HG03280 (cell line): ENCODE results near the gene CNTNAP1.

ENCODE experiments used
- ATAC-seq: cut with Tn5 transposase; IDR thresholded peaks from one replicate; pipeline ENCODE4 v1.9.1; 2021; ENCODE audit warnings: mild to moderate bottlenecking, moderate library complexity; ENCODE audit not compliant: unreplicated experiment

Gene CNTNAP1

GRCh38 chr17:42683407-42684034 is 1.2 kb downstream of the CNTNAP1 start:
- no peak for ATAC-seq

- no peak for ATAC-seq
These were observed 2.7 kb downstream of the CNTNAP1 start for GRCh38 chr17:42684929-42685556.

- ATAC-seq: no peak
These were observed 3.5 kb downstream of the CNTNAP1 start for GRCh38 chr17:42685831-42686230.

DNA sequence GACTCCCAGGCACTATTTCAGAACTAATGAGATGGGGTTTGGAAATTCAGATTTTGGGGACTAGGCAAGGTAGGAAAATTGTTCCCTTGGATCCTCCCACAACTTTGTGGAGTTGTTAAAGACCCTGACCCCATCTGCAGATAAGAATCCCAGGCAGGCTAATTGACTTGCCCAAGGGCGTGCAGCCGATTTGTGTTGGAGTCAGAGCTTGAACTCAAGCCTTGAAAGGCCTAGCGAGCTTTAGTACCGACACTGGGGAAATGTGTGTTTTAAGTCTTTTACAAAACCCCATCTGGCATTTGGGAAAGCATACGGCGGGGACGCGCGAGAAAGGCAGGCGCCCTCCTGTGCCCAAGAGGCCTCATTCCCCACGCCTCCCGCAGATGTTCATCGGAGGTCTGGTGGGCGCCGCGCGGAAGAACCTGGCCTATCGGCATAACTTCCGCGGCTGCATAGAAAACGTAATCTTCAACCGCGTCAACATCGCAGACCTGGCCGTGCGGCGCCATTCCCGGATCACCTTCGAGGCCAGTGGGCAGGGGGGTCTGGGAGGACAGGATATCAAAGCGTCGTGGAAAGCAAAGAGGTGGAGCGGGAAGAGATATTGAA is 4.3 kb downstream of the CNTNAP1 start:
- no peak for ATAC-seq

DNA sequence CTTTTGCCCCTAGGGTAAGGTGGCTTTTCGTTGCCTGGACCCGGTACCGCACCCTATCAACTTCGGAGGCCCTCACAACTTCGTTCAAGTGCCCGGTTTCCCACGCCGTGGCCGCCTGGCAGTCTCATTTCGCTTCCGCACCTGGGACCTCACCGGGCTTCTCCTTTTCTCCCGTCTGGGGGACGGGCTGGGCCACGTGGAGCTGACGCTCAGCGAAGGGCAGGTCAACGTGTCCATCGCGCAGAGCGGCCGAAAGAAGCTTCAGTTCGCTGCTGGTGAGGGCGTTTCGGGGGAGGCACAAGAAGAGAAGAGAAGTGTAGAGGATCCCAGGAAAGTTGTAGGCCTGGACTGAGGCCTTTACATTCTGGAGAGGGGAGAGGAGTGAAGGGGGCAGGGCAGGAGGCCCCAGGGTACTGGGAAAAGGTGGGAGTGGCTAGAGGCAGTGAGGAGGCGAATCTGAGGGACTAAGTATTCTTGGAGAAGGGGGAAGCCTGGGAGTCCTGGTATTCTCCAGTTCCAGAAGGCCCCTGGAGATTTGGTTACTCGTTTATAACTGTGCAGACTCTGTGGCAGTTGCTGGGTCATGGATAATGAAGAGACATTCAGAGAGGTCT is 5.5 kb downstream of the CNTNAP1 start:
- ATAC-seq: no peak

DNA sequence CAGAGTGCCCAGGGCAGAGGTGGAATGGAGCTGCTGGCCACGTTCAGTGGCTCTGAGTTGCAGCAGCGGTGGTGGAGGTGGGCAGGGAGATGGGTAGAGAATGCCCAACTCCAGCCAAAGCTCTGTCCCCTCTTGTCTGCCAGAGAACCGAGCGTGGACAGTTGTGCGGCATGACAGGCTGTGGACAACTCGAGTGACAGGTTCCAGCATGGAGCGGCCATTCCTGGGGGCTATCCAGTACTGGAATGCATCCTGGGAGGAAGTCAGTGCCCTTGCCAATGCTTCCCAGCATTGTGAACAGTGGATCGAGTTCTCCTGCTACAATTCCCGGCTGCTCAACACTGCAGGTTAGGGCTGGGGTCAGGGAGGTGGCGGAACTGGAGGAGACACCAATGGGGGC is 8.3 kb downstream of the CNTNAP1 start:
- no peak for ATAC-seq

- ATAC-seq: no peak
These were observed 8.8 kb downstream of the CNTNAP1 start for GRCh38 chr17:42691021-42691545.

GRCh38 chr17:42692489-42692888 is 10.2 kb downstream of the CNTNAP1 start:
- no peak for ATAC-seq

- no peak for ATAC-seq
These were observed 12.2 kb downstream of the CNTNAP1 start for GRCh38 chr17:42694524-42694923.

DNA sequence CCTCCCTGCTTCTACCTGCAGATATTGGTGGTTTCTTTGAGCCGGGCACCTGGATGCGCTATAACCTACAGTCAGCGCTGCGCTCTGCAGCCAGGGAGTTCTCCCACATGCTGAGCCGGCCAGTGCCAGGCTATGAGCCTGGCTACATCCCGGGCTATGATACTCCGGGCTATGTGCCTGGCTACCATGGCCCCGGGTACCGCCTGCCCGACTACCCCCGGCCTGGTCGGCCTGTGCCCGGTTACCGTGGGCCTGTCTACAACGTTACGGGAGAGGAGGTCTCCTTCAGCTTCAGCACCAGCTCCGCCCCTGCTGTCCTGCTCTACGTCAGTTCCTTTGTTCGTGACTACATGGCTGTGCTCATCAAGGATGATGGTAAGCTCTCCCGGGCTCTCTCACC is 13.2 kb downstream of the CNTNAP1 start:
- ATAC-seq: no peak

- no peak for ATAC-seq
These were observed 14.9 kb downstream of the CNTNAP1 start for GRCh38 chr17:42697108-42697811.

DNA sequence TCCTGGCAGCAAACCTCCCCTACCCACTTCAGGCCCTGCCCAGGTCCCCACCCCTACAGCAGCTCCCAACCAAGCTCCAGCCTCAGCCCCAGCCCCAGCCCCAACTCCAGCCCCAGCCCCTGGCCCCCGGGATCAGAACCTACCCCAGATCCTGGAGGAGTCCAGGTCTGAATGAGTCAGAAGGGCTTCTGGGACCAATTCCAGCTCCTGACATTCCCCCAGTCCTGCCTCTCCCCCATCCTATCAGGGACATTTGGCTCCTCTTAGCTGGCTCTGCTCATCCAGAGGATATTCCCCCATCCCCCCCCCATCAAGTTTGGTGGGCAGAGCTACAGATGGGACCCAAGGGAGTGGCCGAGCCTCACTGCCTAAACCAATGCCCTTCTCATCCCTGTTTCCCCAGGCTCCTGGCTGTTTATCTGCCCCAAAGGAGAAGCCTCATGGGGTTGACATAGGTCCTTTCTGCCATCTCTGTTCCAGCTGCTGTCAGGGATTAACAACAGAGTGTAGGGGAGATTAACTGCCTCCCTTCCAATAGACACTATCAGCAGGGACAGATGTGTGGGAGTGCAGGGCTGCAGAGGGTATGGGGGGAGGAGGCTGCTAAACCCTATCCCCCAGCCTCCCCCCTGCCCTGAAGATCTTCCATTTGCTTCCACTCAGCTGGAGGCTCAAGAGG is 16.5 kb downstream of the CNTNAP1 start:
- ATAC-seq: no peak

DNA sequence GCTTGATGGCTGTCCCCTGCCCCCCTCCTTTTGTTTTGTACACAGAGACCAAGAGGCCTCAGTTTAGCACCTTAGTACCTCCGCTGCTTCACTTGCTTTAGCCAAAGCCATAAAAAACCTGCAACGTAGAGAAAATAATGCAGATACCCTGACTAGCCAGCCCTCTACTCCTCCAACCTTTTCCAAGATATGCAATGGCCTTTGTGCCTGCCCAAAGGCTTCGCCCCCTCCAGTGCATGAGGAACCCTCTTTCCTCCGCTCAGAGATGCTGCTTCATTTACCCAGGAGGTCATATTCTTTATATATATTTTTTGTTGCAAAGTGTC is 17.0 kb downstream of the CNTNAP1 start:
- ATAC-seq: no peak

DNA sequence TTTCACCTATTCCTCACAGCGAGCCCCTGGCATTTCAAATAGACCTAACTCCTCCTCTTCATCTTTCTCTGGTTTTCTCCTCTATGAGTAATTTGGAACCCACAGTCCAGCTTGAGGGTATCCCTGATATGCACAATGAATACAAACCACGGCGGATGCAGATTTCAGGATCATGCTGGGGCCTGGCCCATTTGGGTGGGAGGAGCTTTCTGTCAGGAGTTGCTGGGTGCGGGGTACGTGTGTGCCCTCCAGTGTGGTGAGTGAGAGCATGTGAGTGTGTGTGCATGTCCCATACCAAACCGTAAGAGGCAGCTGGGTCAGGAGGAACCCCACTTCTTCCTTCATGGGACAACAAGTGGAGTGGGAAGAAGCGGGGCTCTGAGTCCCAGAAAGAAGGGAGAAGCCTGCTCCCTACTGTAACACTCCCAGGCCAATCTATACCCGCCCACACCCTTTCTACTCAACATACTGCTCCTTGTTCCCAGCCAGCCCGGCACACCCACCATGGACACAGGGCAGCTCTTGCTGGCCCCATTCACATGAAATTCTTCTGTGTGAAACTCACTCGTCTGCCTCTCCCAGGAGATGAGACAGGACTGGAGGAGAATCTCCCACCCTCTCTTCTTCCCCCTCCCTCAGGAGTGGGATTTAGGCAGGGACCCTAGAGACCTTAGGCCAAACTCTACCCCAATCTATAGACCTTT is 18.4 kb downstream of the CNTNAP1 start:
- no peak for ATAC-seq

DNA sequence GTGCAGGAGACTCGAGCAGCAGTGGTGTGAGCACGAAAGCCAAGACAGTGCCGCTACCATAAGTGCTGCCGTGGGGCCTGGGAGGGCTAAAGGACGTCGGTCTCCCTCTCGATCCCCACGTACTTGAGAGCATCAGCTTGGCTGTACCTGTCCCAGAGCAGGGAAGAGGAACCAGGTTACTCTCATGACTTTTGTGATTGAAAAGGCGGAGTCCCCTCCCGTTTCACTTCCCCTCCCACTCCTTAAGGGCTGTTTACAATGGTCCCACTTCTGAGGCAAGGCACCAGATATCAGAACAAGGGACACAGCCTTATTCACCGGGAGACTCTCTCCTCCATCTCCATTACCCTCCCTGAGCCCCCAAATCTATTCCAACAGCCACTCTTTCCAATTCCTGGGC is 20.1 kb downstream of the CNTNAP1 start:
- ATAC-seq: no peak

DNA sequence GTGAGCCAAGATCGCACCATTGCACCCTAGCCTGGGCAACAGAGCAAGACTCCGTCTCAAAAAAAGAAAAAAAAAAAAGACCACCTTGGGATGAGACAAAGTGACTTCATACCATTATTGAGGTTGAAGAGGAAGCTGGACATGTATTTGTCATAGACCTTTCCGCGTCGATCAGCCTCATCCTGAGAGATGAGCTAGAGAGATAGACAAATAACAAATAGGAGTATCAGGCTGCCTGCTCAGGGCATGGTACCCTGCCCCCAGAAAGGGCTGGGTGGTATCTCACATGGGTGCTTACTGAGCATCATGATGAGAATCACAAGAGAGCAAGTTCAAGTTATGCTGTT is 22.1 kb downstream of the CNTNAP1 start:
- peak; percentile 25 for ATAC-seq

DNA sequence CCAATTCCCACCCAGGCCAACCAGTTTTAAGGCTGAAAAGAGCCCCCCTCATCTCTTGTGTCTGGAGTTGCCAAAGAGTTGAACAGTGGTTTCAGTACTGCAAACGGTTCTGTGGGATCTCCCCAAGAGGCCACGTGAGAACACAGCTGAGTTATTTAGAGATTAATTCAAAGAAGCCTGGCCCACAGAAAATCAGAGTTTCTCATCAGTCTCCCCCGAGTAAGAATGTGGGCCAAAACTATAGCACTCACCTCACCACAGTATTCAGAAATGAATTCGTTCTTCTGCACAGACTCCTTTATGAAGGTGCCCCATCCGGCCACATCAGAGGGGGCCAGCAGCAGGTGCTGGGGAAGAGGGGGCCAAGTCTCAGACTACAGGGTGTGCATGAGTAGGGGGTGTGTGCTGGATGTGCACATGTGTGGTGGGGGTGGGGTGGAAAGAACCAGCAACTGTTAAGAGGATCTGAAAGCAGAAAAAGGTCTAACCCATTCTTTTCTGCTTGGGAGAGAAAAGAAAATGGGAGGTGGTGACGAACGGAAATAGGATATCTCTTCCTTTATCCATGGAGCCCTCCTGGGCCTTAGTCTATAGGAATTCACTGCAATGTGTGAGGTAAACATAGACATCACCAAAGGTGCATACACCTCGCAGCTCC is 22.6 kb downstream of the CNTNAP1 start:
- peak; percentile 70 for ATAC-seq

DNA sequence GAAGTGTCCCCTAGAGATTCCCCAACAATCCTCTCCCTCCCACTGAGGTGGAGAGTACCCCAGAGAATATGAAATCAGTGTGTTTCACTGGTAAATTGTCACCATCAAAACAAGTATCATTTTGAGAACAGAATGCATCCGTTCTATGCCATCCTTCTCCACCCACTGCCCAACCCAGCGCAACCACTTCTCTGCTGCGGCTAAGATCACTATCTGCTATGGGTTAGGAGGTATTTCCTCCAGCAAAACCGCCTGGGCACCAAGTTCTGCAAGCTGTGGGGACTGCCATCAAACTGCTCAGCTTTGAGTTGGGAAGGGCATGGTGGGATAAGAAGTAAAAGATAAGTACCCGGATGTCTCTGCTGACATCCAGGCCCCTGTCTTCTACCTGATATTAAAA is 24.4 kb downstream of the CNTNAP1 start:
- ATAC-seq: no peak

GRCh38 chr17:42708588-42708987 is 26.3 kb downstream of the CNTNAP1 start:
- no peak for ATAC-seq

- ATAC-seq: no peak
These were observed 27.2 kb downstream of the CNTNAP1 start for GRCh38 chr17:42709561-42709960.
